HCT116 (cell line): ENCODE results near the gene THBS3. TPM values are rescaled to one million over a fixed set of nuclear protein-coding genes. Genes with fewer than 3 reads are reported as not detected.
"Not testable (repeated sequence)": the region's sequence is repeated elsewhere in the genome, so short reads cannot be mapped to it uniquely, and the experiment has no call there.

Experiments
- ATAC-seq: fragments of 200-7000 bp; cut with Tn5 transposase; 2 replicates; pipeline ENCODE4 v1.9.1; 2020; ENCODE audit warnings: mild to moderate bottlenecking, moderate library complexity
- BruUV-seq: library from RNA; stranded (reverse); fragments of 400-500 nt; replicated peaks from 2 replicates; lab custom pipeline; 2021; lab: Mats Ljungman, UMichigan
- CTCF ChIA-PET: fragments of 300-600 bp; sonication (Branson Sonifier 250); formaldehyde crosslinking; loops from one replicate; lab custom pipeline; 2021; ENCODE audit warnings: antibody characterized with exemption; lab: Charles Lee
- POLR2A ChIA-PET: fragments of 300-600, 350-600 bp; sonication (Branson Sonifier 250); formaldehyde crosslinking; loops from one replicate; lab custom pipeline; 2021; ENCODE audit warnings: antibody characterized with exemption; lab: Charles Lee
- RAD21 ChIA-PET, 2 experiments: fragments of 300-600 bp; sonication (Branson Sonifier 250); formaldehyde crosslinking; loops; one replicate each; lab custom pipeline; 2023; ENCODE audit warnings: low total read pairs in 2 of 2; ENCODE audit not compliant: uncharacterized antibody in 2 of 2, unreplicated experiment in 2 of 2, low non-redundant PET in 1 of 2; lab: Charles Lee
- DNase-seq: peaks from one replicate; pipeline ENCODE4 v3.0.0-alpha.2; 2010; ENCODE audit warnings: low read depth, low spot score
- H2AFZ ChIP-seq: fragments of 200-600 bp; shearing (Covaris generic), sonication (generic); 2 replicates; pipeline ENCODE4 v1.6.1; 2017; ENCODE audit warnings: low read depth, mixed run types, mixed read lengths, antibody characterized with exemption, low read length; ENCODE audit not compliant: poor library complexity, severe bottlenecking
- H3K27ac ChIP-seq: 2 replicates; pipeline ENCODE4 v1.5.1; 2012; ENCODE audit warnings: low read depth, low read length
- H3K27me3 ChIP-seq: fragments of 200-600 bp; sonication (generic); 2 replicates; pipeline ENCODE4 v1.6.1; 2016; ENCODE audit warnings: mixed run types, low read length, mixed read lengths; ENCODE audit not compliant: insufficient read depth
- H3K36me3 ChIP-seq, 2 experiments: fragments of 200-500 bp in 1 of 2; fragments of 200-600 bp in 1 of 2; sonication (Bioruptor generic) in 1 of 2; sonication (generic) in 1 of 2; 2 replicates each; pipeline versions ENCODE4 v1.5.1 to v1.6.1; 2014 to 2016; ENCODE audit warnings: low read length in 2 of 2, inconsistent platforms in 1 of 2, mixed read lengths in 1 of 2, mixed run types in 1 of 2; ENCODE audit not compliant: insufficient read depth in 2 of 2, control insufficient read depth in 1 of 2
- H3K4me1 ChIP-seq, 2 experiments: fragments of 200-600 bp in 1 of 2; sonication (generic) in 1 of 2; 2 replicates each; pipeline versions ENCODE4 v1.5.1 to v1.6.1; 2012 to 2017; ENCODE audit warnings: low read length in 2 of 2, inconsistent platforms in 1 of 2, mild to moderate bottlenecking in 1 of 2, mixed read lengths in 1 of 2, mixed run types in 1 of 2, moderate library complexity in 1 of 2; ENCODE audit not compliant: insufficient read depth in 2 of 2, control insufficient read depth in 1 of 2
- H3K4me2 ChIP-seq: fragments of 200-600 bp; sonication (generic); 2 replicates; pipeline ENCODE4 v1.6.1; 2017; ENCODE audit warnings: mixed run types, low read length, mixed read lengths
- H3K4me3 ChIP-seq, 2 experiments: fragments of 200-600 bp in 1 of 2; sonication (generic) in 1 of 2; replicated peaks in 1 of 2; 2 replicates each; pipeline ENCODE4 v1.5.1; 2011 to 2016; ENCODE audit warnings: low read length in 2 of 2, control low read depth in 1 of 2, low read depth in 1 of 2, mild to moderate bottlenecking in 1 of 2, mixed read lengths in 1 of 2, mixed run types in 1 of 2
- H3K79me2 ChIP-seq: fragments of 200-600 bp; sonication (generic); 2 replicates; pipeline ENCODE4 v1.6.1; 2017; ENCODE audit warnings: mild to moderate bottlenecking, mixed run types, low read length, moderate library complexity, mixed read lengths; ENCODE audit not compliant: insufficient read depth
- H3K9ac ChIP-seq: fragments of 200-600 bp; sonication (generic); 2 replicates; pipeline ENCODE4 v1.6.1; 2016; ENCODE audit warnings: low read length, mixed read lengths
- H3K9me2 ChIP-seq: fragments of 200-600 bp; sonication (generic), shearing (Covaris generic); 2 replicates; pipeline ENCODE4 v1.6.1; 2017; ENCODE audit warnings: mixed run types, mild to moderate bottlenecking, moderate library complexity; ENCODE audit not compliant: insufficient read depth
- H3K9me3 ChIP-seq, 2 experiments: fragments of 200-500 bp in 1 of 2; fragments of 200-600 bp in 1 of 2; sonication (Bioruptor generic) in 1 of 2; sonication (generic) in 1 of 2; 2 replicates each; pipeline ENCODE4 v1.6.1; 2014 to 2017; ENCODE audit warnings: low read length in 2 of 2, mixed read lengths in 2 of 2, inconsistent platforms in 1 of 2, low read depth in 1 of 2, mild to moderate bottlenecking in 1 of 2, mixed run types in 1 of 2, moderate library complexity in 1 of 2; ENCODE audit not compliant: control insufficient read depth in 1 of 2, insufficient read depth in 1 of 2
- H4K20me1 ChIP-seq: fragments of 200-600 bp; sonication (generic), shearing (Covaris generic); 2 replicates; pipeline ENCODE4 v1.6.1; 2017; ENCODE audit warnings: mixed run types, mild to moderate bottlenecking, moderate library complexity; ENCODE audit not compliant: insufficient read depth
- CBX3 ChIP-seq: IDR thresholded peaks from 2 replicates; pipeline ENCODE4 v1.6.1; 2012; ENCODE audit warnings: low read depth
- FOSL1 ChIP-seq: IDR thresholded peaks from 2 replicates; pipeline ENCODE4 v1.6.1; 2012; ENCODE audit warnings: low read depth
- JUND ChIP-seq: IDR thresholded peaks from 2 replicates; pipeline ENCODE4 v1.6.1; 2012
- POLR2AphosphoS5 ChIP-seq: IDR thresholded peaks from 2 replicates; pipeline ENCODE4 v1.6.1; 2011; ENCODE audit warnings: mild to moderate bottlenecking, low read depth, low read length, moderate library complexity
- RAD21 ChIP-seq: IDR thresholded peaks from 2 replicates; pipeline ENCODE4 v1.6.1; 2012; ENCODE audit warnings: low read depth, mild to moderate bottlenecking
- TCF7L2 ChIP-seq: IDR thresholded peaks from 2 replicates; pipeline ENCODE4 v1.7.0; 2011; ENCODE audit warnings: borderline replicate concordance, inconsistent platforms; ENCODE audit not compliant: insufficient read depth, insufficient read length; ENCODE audit errors: extremely low read depth
- ZBTB33 ChIP-seq: IDR thresholded peaks from 2 replicates; pipeline ENCODE4 v1.6.1; 2011; ENCODE audit warnings: mild to moderate bottlenecking, low read length, moderate library complexity; ENCODE audit not compliant: insufficient replicate concordance; ENCODE audit errors: extremely low read depth
- ZFX ChIP-seq: fragments of 450-650 bp; IDR thresholded peaks from 2 replicates; pipeline ENCODE4 v1.6.1; 2017
- intact Hi-C: fragments of 100-400 bp; cut with micrococcal nuclease; formaldehyde crosslinking; loops from 2 replicates; pipeline ENCODE4 v1.10.0; 2022
- total RNA-seq: library from RNA; stranded (reverse); gene quantifications from one replicate; pipeline ENCODE4 v1.2.1, GENCODE V29; 2021; ENCODE audit not compliant: unreplicated experiment

THBS3 gene
- total RNA-seq, 1 experiment from 2014 or later = 15.9 TPM

GRCh38 chr1:155247667-155248553 lies 40.2 kb upstream of the THBS3 start (continued):
- TF ChIP-seq ZFX (no peak), CBX3 (no peak), RAD21 (no peak), FOSL1 (no peak), ZBTB33 (no peak), POLR2AphosphoS5 (no peak), JUND (no peak), TCF7L2 (no peak)

DNA sequence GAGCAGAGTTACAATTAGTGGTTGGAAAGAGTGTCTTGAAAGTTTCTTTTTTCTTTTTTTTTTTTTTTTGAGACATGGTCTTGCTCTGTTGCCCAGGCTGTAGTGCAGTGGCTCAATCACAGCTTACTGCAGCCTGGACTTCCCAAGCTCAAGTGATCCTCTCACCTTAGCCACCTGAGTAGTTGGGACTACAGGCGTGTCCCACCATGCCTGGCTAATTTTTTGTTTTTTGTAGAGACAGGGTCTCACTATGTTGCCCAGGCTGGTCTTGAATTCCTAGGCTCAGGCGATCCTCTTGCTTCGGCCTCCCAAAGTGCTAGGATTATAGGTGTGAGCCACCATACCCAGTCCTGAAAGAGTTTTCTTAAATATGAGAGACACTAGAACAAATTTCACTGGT lies 39.1 kb upstream of the THBS3 start:
- RAD21 ChIA-PET, H3K27ac ChIP-seq, H3K27me3 ChIP-seq, POLR2A ChIA-PET, H3K79me2 ChIP-seq, H3K4me2 ChIP-seq, H4K20me1 ChIP-seq, H3K9ac ChIP-seq, H3K4me3 ChIP-seq, H3K9me3 ChIP-seq, intact Hi-C loops, H3K9me2 ChIP-seq, BruUV-seq, H3K36me3 ChIP-seq, CTCF ChIA-PET, DNase-seq, ATAC-seq, H2AFZ ChIP-seq: not testable (repeated sequence)
- peaks cover 10 to 40% of the 10 kb centered on the region in 2 experiments for H3K4me1 ChIP-seq
